Measurements from ENCODE around the gene PTPRH. TPM values are rescaled to one million over a fixed set of nuclear protein-coding genes. Genes with fewer than 3 reads are reported as not detected.

PTPRH gene
- total and polyA plus RNA-seq, 9 of the 15 experiments (the other 6 are each of a cell fraction or from before 2014, with no cell fraction given): 0.87 to 34.3 (median 22.7) TPM

DNA sequence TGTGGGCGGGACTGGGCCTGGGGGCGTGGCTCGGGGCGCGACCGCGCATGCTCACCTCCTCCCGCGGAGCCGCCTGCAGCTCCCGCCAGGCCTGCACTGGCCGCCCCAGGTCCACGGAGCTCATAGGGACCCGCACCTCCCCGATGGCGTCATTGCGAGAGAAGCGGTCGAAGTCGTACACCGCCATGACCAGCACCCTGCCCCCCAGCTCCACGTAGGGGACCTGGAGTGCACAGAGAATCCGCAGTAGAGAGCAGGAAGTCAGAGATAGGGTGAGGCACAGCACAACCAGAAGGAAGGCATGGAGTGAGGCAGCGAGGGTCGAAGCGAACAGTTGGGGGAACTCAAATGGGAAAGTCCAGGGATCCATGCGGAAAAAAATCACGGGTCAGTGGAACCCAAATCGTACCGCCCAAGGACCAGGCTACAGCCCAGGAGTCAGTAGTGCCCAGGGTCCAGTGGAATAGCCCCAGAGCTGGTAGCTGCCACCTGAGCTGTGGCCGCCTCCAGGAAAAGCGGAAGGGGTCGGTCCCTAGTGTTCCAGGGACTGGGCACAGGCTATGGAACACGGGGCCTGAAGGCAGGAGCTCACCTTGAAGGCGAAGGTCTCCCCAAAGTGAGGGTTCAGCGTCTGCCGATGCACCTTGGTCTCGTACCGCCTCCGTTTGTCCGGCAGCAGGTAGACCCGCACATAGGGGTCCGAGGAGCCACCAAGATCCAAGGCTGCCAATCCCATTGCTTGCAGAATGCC lies 34.0 kb downstream of the PTPRH start (continued):
- TF ChIP-seq ARID1B (IDR thresholded peaks at IDR 0.05) (peak; percentile 30; the same call in 1 of the 2 replicates), MLLT1 (IDR thresholded peaks at IDR 0.05) (peak in 1 of 2 experiments; percentile 40; a peak in 1 of 4 replicates), C11orf30 (IDR thresholded peaks at IDR 0.05; ENCODE audit: low read depth) (no peak), FOXK1 (CRISPR knock-in tag; IDR thresholded peaks at IDR 0.05; ENCODE audit: borderline replicate concordance) (no peak), NFE2L1 (tag; IDR thresholded peaks at IDR 0.05; ENCODE audit: borderline replicate concordance, low read depth) (no peak), PYGO2 (tag; IDR thresholded peaks at IDR 0.05) (no peak), ZNF316 (IDR thresholded peaks at IDR 0.05) (no peak), SMAD3 (CRISPR knock-in tag; conservative IDR thresholded peaks at IDR 0.05) (no peak), RBM22 (IDR thresholded peaks at IDR 0.05; ENCODE audit: low read depth, low read length, poor library complexity, severe bottlenecking) (no peak), NR2C2 (CRISPR knock-in tag; IDR thresholded peaks at IDR 0.05) (no peak), NR2C2 (tag; IDR thresholded peaks at IDR 0.05) (no peak), E2F8 (IDR thresholded peaks at IDR 0.05; ENCODE audit: low read depth, partially characterized antibody) (no peak), ILF3 (IDR thresholded peaks at IDR 0.05; ENCODE audit: borderline replicate concordance) (no peak), ZNF121 (CRISPR knock-in tag; conservative IDR thresholded peaks at IDR 0.05) (no peak), WHSC1 (IDR thresholded peaks at IDR 0.05; ENCODE audit: low read length) (no peak)
- TF ChIP-seq, protein P1, sequence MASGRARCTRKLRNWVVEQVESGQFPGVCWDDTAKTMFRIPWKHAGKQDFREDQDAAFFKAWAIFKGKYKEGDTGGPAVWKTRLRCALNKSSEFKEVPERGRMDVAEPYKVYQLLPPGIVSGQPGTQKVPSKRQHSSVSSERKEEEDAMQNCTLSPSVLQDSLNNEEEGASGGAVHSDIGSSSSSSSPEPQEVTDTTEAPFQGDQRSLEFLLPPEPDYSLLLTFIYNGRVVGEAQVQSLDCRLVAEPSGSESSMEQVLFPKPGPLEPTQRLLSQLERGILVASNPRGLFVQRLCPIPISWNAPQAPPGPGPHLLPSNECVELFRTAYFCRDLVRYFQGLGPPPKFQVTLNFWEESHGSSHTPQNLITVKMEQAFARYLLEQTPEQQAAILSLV (tag; IDR thresholded peaks at IDR 0.05): no peak
- TF ChIP-seq, protein P2, sequence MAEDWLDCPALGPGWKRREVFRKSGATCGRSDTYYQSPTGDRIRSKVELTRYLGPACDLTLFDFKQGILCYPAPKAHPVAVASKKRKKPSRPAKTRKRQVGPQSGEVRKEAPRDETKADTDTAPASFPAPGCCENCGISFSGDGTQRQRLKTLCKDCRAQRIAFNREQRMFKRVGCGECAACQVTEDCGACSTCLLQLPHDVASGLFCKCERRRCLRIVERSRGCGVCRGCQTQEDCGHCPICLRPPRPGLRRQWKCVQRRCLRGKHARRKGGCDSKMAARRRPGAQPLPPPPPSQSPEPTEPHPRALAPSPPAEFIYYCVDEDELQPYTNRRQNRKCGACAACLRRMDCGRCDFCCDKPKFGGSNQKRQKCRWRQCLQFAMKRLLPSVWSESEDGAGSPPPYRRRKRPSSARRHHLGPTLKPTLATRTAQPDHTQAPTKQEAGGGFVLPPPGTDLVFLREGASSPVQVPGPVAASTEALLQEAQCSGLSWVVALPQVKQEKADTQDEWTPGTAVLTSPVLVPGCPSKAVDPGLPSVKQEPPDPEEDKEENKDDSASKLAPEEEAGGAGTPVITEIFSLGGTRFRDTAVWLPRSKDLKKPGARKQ (CRISPR knock-in tag; IDR thresholded peaks at IDR 0.05): no peak
- TF ChIP-seq, protein P3, sequence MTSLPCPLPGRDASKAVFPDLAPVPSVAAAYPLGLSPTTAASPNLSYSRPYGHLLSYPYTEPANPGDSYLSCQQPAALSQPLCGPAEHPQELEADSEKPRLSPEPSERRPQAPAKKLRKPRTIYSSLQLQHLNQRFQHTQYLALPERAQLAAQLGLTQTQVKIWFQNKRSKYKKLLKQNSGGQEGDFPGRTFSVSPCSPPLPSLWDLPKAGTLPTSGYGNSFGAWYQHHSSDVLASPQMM (CRISPR knock-in tag; IDR thresholded peaks at IDR 0.05): no peak
- TF ChIP-seq, protein P4, sequence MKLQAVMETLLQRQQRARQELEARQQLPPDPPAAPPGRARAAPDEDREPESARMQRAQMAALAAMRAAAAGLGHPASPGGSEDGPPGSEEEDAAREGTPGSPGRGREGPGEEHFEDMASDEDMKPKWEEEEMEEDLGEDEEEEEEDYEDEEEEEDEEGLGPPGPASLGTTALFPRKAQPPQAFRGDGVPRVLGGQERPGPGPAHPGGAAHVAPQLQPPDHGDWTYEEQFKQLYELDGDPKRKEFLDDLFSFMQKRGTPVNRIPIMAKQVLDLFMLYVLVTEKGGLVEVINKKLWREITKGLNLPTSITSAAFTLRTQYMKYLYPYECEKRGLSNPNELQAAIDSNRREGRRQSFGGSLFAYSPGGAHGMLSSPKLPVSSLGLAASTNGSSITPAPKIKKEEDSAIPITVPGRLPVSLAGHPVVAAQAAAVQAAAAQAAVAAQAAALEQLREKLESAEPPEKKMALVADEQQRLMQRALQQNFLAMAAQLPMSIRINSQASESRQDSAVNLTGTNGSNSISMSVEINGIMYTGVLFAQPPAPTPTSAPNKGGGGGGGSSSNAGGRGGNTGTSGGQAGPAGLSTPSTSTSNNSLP (IDR thresholded peaks at IDR 0.05; ENCODE audit: borderline replicate concordance, low read depth, low read length): no peak

All from K562 (cell line).